ENCODE results near the gene FAM234A.
A peak's percentile ranks its signal among the peaks of the same experiment; 100 is the strongest.
"Not testable (repeated sequence)": the region's sequence is repeated elsewhere in the genome, so short reads cannot be mapped to it uniquely, and the experiment has no call there.

FAM234A gene

DNA sequence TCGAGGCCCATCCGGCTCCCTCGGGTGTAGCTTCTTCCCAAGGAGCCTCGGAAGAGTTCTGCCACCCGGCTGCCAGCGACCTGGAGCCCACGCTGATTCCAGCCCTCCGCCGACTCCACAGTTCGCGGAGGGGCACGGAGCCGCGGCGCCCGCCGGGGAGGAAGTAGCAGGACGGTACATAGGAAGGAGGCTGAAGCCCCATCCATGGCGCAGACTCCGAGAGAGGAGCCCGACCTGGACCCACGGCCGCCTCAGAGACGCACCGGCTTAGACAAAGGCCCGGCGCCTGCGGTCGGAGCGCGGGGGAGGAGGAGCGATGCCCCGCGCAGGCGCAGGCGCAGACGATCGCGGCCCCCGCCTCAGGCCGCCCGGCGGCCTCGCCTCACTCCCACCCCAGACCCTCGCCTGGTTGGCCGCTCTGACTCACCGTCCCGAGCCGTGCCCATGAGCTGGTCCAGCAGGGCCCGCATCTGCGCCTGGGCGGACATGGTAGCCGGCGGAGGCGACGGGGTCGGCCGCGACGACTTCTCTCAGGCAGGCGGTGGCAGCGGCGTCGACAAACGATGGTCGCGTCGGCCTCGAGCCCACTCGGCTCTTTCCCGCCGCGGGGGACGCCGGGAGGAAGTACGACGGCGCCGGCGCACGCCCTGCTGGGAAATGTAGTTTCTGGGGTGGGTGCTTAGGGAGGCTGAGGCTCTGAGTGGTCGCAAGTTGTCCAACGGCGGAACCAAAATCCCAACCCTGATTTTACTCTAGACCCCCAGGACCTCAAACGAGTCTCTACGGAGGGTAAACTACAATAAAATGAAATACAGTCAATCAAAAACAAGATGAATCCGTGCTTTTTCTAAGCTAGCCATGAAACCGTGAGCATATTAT, 5.5 kb upstream of the FAM234A start, which contains the start of gene LUC7L:
LUC7L (minus strand) TSS at position 598 of the 879 bp plus-strand sequence; CDS start at position 488, 110 bp downstream.
- Histone ChIP-seq H3K27ac (peak within 1 kb of the TSS; percentile 96), H3K27me3 (replicated peaks) (no peaks in the 10 kb centered on the region), H3K36me3 (replicated peaks) (peaks cover 29% of the 10 kb centered on the region), H3K4me3 (ENCODE audit: low read depth, low read length) (peak within 1 kb of the TSS; percentile 94)
- DNase-seq, result peak; percentile 76
- TF ChIP-seq, protein P1, sequence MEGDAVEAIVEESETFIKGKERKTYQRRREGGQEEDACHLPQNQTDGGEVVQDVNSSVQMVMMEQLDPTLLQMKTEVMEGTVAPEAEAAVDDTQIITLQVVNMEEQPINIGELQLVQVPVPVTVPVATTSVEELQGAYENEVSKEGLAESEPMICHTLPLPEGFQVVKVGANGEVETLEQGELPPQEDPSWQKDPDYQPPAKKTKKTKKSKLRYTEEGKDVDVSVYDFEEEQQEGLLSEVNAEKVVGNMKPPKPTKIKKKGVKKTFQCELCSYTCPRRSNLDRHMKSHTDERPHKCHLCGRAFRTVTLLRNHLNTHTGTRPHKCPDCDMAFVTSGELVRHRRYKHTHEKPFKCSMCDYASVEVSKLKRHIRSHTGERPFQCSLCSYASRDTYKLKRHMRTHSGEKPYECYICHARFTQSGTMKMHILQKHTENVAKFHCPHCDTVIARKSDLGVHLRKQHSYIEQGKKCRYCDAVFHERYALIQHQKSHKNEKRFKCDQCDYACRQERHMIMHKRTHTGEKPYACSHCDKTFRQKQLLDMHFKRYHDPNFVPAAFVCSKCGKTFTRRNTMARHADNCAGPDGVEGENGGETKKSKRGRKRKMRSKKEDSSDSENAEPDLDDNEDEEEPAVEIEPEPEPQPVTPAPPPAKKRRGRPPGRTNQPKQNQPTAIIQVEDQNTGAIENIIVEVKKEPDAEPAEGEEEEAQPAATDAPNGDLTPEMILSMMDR (IDR thresholded peaks at IDR 0.05; ENCODE audit: low read depth, low read length, missing control alignments), result no peak
- in situ Hi-C loops (cut with HindIII; ENCODE audit: low pct_ligation_motif_present, low sequenced_read_pairs), result no loop called here

DNA sequence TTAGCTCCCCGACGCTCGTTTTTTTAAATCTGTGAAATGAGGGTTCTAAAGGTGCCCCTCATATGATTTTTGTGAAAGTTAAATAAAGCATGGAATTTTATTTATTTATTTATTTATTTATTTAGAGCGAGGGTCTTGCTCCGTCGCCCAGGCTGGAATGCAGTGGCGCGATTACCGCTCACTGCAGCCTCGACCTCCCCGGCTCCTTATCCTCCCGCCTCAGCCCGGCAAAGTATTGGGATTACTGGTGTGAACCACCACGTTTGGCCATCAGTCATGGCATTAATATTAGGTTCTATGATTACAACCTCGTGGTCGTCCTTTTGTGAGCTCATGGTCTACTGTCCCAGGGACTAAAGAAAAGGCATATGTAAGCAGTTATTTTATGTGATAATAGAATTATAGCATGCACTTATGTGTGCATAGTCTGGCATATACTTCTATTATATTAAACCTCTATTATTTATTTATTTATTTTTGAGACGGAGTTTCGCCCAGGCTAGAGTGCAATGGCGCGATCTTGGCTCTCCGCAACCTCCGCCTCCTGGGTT, 4.8 kb upstream of the FAM234A start:
- peaks cover 23% of the 10 kb centered on the region for H3K36me3 ChIP-seq (replicated peaks)
- H3K4me3 ChIP-seq (ENCODE audit: low read depth, low read length), result peak overlapping the region; percentile 94
- no peaks in the 10 kb centered on the region for H3K27me3 ChIP-seq (replicated peaks)
- no peak overlapping the region for H3K27ac ChIP-seq
- TF ChIP-seq, protein P1 (IDR thresholded peaks at IDR 0.05; ENCODE audit: low read depth, low read length, missing control alignments), result no peak
- DNase-seq, result no peak
- in situ Hi-C loops (cut with HindIII; ENCODE audit: low pct_ligation_motif_present, low sequenced_read_pairs), result no loop called here

DNA sequence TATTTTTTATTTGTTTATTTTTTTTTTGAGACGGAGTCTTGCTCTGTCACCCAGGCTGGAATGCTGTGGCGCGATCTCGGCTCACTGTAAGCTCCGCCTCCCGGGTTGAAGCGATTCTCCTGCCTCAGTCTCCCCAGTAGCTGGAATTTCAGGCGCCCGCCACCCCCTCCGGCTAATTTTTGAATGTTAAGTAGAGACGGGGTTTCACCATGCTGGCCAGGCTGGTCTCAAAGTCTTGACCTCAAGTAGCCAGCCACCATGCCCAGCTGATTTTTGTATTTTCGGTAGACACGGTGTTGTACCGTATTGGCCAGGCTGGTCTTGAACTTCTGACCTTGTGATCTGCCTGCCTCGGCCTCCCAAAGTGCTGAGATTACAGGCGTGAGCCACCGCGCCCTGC, 4.3 kb upstream of the FAM234A start:
- H3K27ac ChIP-seq; H3K27me3 ChIP-seq (replicated peaks); in situ Hi-C loops (cut with HindIII; ENCODE audit: low pct_ligation_motif_present, low sequenced_read_pairs); DNase-seq; H3K4me3 ChIP-seq (ENCODE audit: low read depth, low read length): not testable (repeated sequence)
- peaks cover 19% of the 10 kb centered on the region for H3K36me3 ChIP-seq (replicated peaks)

DNA sequence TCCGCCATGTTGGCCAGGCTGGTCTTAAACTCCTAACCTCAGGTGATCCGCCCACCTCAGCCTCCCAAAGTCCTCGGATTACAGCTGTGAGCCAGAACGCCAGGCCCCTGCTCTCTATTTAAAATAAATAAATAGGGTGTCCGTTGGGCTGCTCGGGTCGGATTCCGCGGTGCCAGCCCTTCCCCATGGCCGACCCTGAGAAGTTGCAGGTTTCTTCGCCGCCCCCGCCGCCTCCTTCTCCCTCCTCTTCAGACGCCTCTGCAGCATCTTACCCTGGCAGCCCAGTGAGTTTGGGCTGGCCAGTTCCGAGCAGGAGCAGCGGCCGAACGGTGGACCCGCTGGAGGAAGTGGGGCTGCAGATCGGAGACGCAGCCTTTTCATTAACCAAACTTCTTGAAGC, 3.7 kb upstream of the FAM234A start:
- H3K36me3 ChIP-seq (replicated peaks), result peaks cover 16% of the 10 kb centered on the region
- in situ Hi-C loops (cut with HindIII; ENCODE audit: low pct_ligation_motif_present, low sequenced_read_pairs), result no loop called here
- TF ChIP-seq, protein P1 (IDR thresholded peaks at IDR 0.05; ENCODE audit: low read depth, low read length, missing control alignments), result no peak

DNA sequence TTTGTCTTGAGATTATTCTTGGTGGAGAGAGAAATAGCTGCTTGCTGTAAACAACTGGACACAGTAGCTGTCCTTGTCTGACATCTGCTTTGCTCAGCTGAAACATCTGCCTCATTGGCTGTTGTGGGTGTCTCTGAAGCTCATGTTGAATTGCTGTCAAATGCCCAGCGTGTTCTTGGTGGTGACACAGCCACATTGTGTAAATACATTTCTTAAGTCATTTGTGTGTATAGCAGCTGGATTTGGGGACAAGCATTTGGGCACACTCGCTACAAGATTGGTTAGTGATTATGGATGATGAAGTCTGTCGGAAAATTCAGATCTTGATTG, 5.3 kb downstream of the FAM234A start:
- Histone ChIP-seq H3K27me3 (replicated peaks) (no peaks in the 10 kb centered on the region), H3K36me3 (replicated peaks) (no peaks in the 10 kb centered on the region), H3K4me3 (ENCODE audit: low read depth, low read length) (no peak overlapping the region), H3K27ac (no peak overlapping the region)
- TF ChIP-seq, protein P1 (IDR thresholded peaks at IDR 0.05; ENCODE audit: low read depth, low read length, missing control alignments), result no peak
- DNase-seq, result no peak
- in situ Hi-C loops (cut with HindIII; ENCODE audit: low pct_ligation_motif_present, low sequenced_read_pairs), result no loop called here

More for the DNA sequence above, 3.7 kb upstream of the FAM234A start:
- H3K4me3 ChIP-seq (ENCODE audit: low read depth, low read length), result no peak overlapping the region
- H3K27me3 ChIP-seq (replicated peaks), result no peaks in the 10 kb centered on the region
- H3K27ac ChIP-seq, result no peak overlapping the region
- no peak for DNase-seq

DNA sequence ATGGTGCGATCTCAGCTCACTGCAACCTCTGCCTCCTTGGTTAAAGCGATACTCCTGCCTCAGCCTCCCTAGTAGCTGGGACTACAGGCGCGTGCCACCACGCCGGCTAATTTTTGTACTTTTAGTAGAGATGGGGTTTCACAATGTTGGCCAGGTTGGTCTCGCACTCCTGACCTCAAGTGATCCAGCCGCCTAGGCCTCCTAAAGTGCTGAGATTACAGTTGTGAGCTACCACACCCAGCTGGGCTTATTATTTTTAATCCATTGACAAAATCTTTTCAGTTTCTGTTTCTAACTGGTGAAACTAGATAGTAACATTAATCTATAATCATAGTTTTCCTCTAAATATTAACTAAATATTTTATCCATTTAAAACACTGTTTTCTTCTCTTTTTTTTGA, 5.9 kb downstream of the FAM234A start:
- Histone ChIP-seq H3K36me3 (replicated peaks) (no peaks in the 10 kb centered on the region), H3K4me3 (ENCODE audit: low read depth, low read length) (no peak overlapping the region), H3K27me3 (replicated peaks) (no peaks in the 10 kb centered on the region), H3K27ac (no peak overlapping the region)
- in situ Hi-C loops (cut with HindIII; ENCODE audit: low pct_ligation_motif_present, low sequenced_read_pairs), result no loop called here
- DNase-seq, result no peak
- TF ChIP-seq, protein P1 (IDR thresholded peaks at IDR 0.05; ENCODE audit: low read depth, low read length, missing control alignments), result no peak
